ENCODE data around the gene LYPD5. TPM values are rescaled to one million over a fixed set of nuclear protein-coding genes. Genes with fewer than 3 reads are reported as not detected.
"Not testable (repeated sequence)": the region's sequence is repeated elsewhere in the genome, so short reads cannot be mapped to it uniquely, and the experiment has no call there.

The LYPD5 gene
- total RNA-seq, 1 donor from 2014 or later = 1.4 TPM

- no peak for DNase-seq (ENCODE audit: low spot score)
- intact Hi-C loops (cut with DNase I) = no loop called here
- no peak for ATAC-seq
Observed at GRCh38 chr19:43782311-43782660, 20.0 kb downstream of the LYPD5 start.

- no peak for DNase-seq (ENCODE audit: low spot score)
- intact Hi-C loops (cut with DNase I) = no loop called here
- no peak for ATAC-seq
Observed at GRCh38 chr19:43781630-43782310, 20.5 kb downstream of the LYPD5 start.

DNA sequence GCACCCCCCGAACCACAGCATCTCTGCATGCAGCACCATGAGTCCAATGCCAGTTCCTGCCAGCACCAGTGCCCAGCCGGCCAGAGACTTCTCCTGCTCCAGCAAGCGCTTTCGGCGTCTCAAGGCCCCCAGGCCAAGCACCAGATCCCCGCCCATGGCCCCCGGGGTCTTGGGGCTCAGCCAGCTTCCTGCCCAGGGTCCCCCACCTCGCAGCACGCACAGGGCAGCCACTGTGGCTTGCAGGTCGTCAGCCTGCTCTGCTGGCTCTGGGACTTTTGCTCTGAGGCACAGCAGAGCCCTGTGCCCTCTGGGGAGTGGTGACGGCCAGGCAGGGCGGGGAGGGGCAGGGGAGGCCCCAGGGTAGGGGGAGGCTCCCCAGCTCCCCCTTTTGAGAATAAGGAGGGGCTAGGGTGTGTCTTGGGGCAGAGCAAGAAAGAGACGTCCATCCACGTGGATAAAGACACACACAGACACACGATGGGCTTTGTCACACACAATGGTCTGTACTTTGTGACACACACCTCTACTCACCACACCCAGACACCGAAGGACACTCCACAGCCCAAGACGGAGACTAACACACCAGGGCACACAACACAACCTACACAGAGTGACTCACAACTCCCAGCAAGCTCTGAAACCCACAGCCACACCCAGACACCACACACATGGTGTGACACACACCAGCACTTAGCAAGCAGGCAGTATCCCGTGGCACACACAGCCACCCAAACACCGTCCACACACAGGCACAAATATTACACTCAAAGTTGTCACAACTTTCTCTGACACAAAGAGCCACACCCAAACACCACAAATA, 21.3 kb downstream of the LYPD5 start, which contains the start of gene KCNN4:
KCNN4 (minus strand) TSS at position 268 of the 820 bp plus-strand sequence; CDS start at position 156, 112 bp downstream.
- intact Hi-C loops (cut with DNase I) = no loop called here
- DNase-seq (ENCODE audit: low spot score) = no peak
- no peak for ATAC-seq

- intact Hi-C loops (cut with DNase I) = no loop called here
- ATAC-seq (no peak), DNase-seq (ENCODE audit: low spot score) (no peak)
Observed at GRCh38 chr19:43779820-43780219, 22.4 kb downstream of the LYPD5 start.

DNA sequence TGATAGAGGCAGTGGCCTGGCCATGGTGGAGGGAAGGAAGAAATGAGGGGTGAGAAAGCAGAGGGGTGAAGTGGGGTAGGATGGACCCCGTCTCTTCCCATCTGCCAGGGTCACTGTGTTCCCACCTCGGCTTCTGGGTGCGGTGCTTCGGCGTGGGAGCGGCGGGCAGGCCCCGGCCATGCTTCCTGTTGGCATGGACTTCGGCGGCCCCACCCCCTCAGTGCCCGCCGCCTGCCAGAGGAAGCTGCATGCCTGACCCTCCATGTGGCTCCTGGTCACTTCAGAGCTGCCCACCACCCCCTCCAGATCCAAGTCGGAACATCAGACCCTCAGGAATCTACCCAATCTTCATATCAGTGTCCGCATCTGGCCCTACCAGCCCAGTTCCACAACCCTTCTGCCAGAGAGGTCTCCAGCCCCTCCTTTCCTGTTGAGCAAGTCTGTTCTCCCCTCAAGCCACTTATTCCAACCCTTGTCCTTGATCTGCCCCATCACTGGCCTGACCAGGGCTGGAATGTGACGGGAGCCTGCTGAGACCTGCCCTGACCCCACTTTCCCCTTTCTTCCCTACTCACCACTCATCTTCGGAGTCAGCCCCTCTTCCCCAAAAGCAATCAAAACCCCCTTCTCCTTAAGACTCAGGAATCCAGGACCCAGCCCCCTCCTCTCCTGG, 23.0 kb downstream of the LYPD5 start:
- intact Hi-C loops (cut with DNase I) = no loop called here
- DNase-seq (ENCODE audit: low spot score) (no peak), ATAC-seq (no peak)

- DNase-seq (ENCODE audit: low spot score) (no peak), ATAC-seq (no peak)
- intact Hi-C loops (cut with DNase I) = no loop called here
Observed at GRCh38 chr19:43778651-43779050, 23.6 kb downstream of the LYPD5 start.

- DNase-seq (ENCODE audit: low spot score) = no peak
- intact Hi-C loops (cut with DNase I) = no loop called here
- peak; percentile 40 for ATAC-seq
Observed at GRCh38 chr19:43777163-43777695, 25.0 kb downstream of the LYPD5 start.

DNA sequence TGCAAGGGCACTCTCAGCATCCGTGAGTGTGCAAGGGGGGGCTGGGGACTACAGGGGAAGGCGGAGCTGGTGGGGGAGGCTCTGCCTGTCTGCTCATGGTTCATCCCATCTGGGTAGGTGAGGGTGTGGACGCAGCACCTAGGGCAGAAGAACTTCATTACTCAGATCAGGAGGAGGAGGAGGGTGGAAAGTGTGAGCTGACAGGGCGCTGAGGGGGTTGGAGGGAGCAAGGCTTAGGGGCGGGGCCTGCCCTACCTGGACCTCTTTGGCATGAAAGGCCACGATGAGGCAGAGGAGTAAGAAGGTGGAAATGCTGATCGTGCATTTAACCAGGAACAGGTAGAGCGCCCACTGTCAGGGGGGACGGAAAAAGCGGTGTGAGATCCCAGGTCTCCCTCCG, 26.0 kb downstream of the LYPD5 start:
- ATAC-seq (no peak), DNase-seq (ENCODE audit: low spot score) (no peak)
- intact Hi-C loops (cut with DNase I) = no loop called here

DNA sequence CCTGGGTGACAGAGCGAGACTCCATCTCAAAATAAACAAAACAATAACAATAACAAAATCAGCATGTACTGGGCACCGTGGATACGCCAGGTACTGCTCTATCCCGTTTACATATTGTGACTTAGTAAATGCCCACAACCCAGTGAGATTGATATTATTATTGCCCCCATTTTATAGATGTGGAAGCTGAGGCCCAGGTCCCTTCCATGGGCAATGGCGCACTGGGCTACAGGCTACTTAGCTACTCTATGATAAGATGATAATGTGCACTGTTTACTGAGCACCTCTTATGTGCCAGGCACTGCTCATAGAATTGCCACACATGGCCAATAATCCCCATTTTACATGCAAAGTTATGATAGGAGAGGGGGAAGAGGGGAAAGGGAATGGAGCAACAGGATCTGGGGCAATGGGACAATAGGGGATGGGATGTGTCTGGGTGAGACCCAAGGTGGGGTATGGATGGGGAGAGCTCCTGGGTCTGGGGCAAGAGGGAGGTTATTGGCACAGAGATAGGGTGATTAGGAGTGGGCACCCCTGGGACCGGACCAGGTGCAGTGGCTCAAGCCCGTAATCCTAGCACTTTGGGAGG, 26.9 kb downstream of the LYPD5 start:
- DNase-seq (ENCODE audit: low spot score) = no peak
- intact Hi-C loops (cut with DNase I) = no loop called here
- ATAC-seq = no peak

DNA sequence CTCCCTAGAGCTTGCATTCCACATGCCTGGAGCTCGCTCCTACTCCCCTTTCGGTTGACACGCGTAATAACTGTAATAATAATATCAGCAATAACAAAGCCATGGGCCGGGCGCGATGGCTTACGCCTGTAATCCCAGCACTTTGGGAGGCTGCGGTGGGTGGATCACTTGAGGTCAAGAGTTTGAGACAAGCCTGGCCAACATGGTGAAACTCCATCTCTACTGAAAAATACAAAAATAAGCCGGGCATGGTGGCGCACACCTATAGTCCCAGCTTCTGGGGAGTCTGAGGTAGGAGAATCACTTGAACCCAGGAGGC, 27.3 kb downstream of the LYPD5 start:
- DNase-seq (ENCODE audit: low spot score); intact Hi-C loops (cut with DNase I); ATAC-seq: not testable (repeated sequence)

GRCh38 chr19:43774103-43774939, 27.9 kb downstream of the LYPD5 start:
- ATAC-seq = peak; percentile 79
- no peak for DNase-seq (ENCODE audit: low spot score)
- intact Hi-C loops (cut with DNase I) = no loop called here

DNA sequence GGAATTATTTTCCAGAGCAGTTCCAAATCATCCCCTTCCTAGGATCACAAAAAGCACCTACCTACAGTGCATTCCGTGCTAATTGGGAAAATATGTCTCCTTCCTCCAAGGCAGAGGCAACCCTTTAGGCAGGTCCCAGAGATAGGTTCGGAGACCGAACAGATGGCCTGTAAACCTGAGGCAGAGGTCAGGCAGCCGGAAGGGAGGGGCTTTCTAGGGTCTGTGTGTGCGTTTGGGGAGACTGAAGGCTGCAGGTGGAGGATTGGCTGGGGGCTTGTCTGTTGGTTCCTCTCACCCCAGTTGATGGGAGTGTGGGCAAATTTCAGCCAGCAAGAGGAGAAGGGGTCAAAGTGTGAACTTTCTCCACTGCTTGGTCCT, 28.5 kb downstream of the LYPD5 start:
- intact Hi-C loops (cut with DNase I) = no loop called here
- ATAC-seq (no peak), DNase-seq (ENCODE audit: low spot score) (no peak)

DNA sequence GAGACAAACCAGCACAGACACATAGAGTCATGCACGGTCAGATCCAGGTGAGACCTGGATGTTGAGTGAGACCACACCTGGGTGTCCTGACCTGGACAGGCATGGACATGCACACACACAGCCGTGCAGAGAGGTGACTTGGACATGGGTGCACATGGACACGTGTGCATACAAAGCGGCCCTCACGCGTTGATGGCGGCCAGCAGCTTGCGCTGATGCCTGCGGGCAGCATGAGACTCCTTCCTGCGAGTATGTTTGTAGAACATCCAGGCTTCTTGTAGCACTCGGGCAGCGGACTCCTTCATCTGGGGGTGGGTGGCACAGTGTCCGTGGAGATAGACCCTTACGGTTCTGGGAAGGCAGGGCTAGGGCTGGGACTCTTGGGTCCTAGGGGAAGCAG, 33.0 kb downstream of the LYPD5 start:
- no peak for ATAC-seq
- intact Hi-C loops (cut with DNase I) = no loop called here
- DNase-seq (ENCODE audit: low spot score) = no peak

DNA sequence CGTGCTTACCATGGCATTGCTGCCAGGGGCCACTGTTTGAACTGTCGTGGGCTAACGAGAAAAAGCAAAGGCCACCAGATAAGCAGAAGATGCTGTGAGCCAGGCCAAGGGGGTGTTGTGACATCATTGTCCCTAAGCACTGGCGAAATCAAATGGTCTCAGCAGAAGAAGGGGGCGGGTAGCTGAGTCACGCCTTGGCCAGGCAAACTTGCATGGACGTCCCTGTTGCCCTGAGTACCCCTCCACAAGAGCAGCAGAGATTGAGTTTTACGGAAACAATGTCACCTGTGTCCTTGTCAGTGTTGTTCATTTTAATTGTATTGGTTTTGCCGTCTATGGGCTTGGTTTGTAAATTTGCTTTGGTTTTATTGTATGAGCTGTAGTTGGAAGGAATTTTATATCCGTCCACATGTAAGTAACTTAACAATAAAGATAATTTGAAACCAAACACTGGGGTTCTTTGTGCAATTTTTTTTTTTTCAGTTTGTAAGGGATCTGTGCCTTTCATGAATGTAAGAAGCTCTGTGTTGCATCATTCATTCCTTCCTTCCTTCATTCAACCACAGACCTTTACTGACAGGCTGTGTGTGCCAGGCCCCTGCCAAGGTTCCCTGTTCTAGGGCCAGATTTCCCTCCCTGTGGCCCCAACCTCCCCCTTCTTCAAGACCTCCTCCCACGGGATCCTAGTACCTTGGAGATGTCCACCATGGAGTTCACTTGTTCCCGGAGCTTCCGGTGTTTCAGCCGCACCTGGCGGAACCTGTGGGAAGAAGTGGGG, 33.8 kb downstream of the LYPD5 start:
- DNase-seq (ENCODE audit: low spot score) = no peak
- intact Hi-C loops (cut with DNase I) = no loop called here
- no peak for ATAC-seq

- DNase-seq (ENCODE audit: low spot score) = no peak
- intact Hi-C loops (cut with DNase I) = no loop called here
- ATAC-seq = no peak
Observed at GRCh38 chr19:43767818-43768217, 34.4 kb downstream of the LYPD5 start.

DNA sequence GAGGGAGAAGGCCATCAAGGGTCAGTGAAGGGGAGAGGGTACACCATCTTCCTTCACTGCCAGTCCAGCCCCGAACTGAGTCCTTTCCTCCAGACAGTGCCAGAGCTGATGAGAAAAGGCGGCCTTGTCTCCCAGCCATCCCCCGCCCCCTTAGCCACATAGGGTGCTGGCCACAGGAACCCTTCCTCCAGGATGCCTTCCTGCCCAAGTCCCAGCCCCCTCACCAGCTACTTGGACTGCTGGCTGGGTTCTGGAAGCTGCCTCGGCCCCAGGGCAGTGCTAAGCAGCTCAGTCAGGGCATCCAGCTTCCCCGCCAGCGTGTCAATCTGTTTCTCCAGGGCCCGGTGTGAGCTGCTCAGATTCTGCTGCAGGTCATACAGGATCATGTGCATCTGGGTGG, 34.9 kb downstream of the LYPD5 start:
- ATAC-seq (no peak), DNase-seq (ENCODE audit: low spot score) (no peak)
- intact Hi-C loops (cut with DNase I) = no loop called here

- no peak for ATAC-seq
- intact Hi-C loops (cut with DNase I) = no loop called here
- DNase-seq (ENCODE audit: low spot score) = no peak
Observed at GRCh38 chr19:43766755-43767043, 35.5 kb downstream of the LYPD5 start.

DNA sequence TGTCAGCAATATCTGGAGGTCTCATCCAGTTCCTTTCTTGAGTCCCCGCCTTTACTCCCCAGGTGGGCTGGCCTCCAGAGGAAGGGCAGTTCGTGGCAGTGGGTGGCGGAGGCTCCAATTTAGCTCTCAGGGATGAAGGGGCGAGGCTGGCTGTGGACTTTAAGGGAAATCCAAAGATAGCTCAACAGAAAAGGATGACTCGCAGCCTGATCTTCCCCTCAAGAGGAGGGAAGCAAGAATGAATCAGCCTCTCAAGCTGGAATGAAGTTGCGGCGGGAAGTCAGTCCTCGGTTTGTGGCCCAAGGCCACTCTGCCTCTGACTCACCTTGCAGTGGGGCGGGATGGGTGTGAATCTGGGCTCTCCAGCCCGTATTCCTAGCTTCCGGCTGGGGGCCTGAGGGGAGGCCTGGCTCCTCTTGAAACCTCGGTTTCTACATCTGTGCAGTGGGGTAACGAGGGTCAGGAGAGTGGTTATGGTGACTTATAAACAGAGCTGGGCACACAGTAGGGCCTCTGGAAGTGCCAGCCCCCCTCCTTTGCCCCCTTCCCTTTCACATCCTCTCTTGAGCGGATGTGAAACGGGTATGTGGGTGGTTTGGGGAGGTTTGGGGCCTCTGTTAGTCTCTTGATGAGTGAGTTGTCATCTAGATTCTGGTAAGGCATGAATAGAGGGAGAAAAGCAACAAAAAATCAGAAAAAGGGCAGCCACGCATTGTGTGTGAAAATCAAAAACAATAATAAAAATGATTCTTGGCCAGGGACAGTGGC, 37.0 kb downstream of the LYPD5 start:
- intact Hi-C loops (cut with DNase I) = no loop called here
- peak; percentile 80 for ATAC-seq
- DNase-seq (ENCODE audit: low spot score) = no peak

Data from sciatic nerve (tissue), 2 donors.